ENCODE results near the gene SPRING1.

- TF ChIP-seq EZH2phosphoT487 (IDR thresholded peaks at IDR 0.05; ENCODE audit: insufficient read depth, low read depth), result no peak
- TF ChIP-seq EZH2 (IDR thresholded peaks at IDR 0.05; ENCODE audit: insufficient read depth, poor library complexity, severe bottlenecking), result no peak
Measured at GRCh38 chr12:116734156-116734768, 3.6 kb downstream of the SPRING1 start.

Data from GM23248 (cell line).